GM21526 (cell line): Measurements from ENCODE around the gene YEATS2.
"Not testable (repeated sequence)": the region's sequence is repeated elsewhere in the genome, so short reads cannot be mapped to it uniquely, and the experiment has no call there.

ENCODE experiments used
- ATAC-seq: cut with Tn5 transposase; IDR thresholded peaks from one replicate; pipeline ENCODE4 v1.9.1; 2021; ENCODE audit warnings: moderate library complexity; ENCODE audit not compliant: unreplicated experiment, low FRiP score

The YEATS2 gene

DNA sequence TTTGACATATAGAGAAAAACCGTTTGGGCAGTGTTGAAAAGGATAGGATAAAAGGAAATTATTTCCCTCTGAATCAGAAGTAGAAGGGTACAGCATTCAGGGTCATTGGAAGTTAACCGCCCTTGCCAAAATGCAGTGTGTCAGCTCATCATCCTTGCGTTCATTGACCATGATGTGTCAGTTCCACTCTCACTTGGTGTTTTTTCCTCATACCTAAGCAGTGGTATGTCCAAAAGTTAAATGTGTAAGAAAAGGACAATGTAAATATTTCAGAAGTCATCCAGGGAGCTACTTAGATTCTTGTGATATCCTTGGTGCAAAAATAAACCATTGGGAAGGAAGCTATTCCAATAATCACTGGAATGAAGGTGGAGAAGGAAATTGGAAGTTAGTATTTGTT lies 77.0 kb downstream of the YEATS2 start:
- no peak for ATAC-seq

DNA sequence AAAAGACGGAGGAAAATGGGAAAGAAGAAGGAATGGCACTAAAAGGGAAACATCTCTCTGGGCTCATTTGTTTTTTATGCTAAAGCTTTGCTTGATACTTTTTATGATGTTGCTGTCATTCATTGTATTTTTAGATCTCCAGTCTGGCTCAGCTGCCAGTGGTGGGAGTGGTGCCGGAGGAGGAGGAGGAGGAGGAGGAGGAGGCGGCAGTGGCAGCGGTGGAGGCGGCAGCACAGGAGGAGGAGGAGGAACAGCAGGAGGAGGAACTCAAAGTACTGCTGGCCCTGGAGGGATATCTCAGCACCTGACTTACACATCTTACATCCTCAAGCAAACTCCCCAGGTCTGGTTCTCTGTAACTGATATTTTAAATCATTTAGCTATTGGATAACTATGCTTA lies 78.2 kb downstream of the YEATS2 start:
- no peak for ATAC-seq

DNA sequence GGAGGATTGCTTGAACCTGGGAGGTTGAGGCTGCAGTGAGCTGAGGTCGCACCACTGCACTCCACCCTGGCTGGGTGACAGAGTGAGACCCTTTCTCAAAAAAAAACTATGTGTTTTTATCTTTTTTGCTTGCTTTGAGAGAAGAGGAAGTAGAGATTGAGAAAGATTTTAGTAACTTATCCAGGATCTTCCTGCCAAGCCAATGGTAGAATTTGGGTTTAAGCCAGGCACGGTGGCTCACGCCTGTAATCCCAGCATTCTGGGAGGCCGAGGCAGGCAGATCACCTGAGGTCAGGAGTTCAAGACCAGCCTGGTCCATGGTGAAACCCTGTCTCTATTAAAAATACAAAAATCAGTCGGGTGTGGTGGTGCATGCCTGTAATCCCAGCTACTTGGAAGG lies 78.9 kb downstream of the YEATS2 start:
- not testable (repeated sequence) for ATAC-seq

DNA sequence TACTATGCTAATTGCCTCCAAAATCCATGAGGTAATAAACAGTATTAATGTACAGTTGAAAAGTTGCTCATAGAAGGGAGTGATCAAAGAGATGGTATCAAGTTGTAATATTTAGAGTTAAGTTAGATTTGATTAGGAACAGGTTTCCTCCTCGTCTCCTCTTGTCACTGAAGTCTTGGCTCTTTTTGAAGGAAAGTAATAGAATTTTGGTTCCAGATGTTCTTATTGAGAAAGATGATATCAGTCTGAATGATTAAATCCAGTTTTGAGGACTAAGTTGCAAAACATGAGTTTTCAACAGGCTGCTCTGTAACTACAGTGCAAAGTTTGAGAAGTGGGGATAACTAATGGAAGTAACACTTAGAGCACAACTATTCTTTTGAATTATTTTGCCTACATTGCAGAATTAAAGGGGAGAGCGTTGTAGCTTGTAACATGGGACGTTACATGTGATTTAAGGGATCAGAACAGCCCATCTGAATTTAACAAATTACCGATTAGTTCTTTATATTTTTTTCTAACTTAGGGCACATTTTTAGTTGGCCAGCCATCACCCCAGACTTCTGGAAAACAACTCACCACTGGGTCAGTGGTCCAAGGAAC lies 79.5 kb downstream of the YEATS2 start:
- ATAC-seq: no peak

DNA sequence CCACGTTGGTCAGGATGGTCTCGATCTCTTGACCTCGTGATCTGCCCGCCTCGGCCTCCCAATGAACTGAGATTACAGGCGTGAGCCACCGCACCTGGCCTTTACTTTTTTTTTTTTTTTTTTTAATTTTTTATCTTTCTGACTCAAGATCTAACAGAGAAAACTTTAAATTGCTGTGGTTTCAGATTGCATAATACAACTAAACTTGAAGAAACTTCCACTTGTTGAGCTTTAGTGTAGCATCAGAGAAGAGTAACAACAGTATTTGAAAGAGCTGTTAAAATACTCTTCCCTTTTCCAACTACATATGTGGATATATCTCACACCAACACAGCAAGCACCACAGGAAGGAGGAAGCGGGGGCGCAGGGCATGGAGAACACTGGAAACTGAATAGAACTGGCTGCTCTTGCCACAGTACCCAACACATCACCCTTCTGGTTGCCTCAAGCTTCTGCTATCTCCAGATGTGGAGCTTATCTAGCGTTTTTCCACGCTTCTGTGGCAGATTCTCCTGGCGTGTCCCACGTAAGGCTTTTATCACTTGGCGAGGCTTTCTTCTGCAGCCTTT lies 82.4 kb downstream of the YEATS2 start:
- no peak for ATAC-seq

GRCh38 chr3:183781246-183781645 lies 83.6 kb downstream of the YEATS2 start:
- ATAC-seq: no peak

GRCh38 chr3:183782576-183783276 lies 85.1 kb downstream of the YEATS2 start:
- ATAC-seq: no peak

DNA sequence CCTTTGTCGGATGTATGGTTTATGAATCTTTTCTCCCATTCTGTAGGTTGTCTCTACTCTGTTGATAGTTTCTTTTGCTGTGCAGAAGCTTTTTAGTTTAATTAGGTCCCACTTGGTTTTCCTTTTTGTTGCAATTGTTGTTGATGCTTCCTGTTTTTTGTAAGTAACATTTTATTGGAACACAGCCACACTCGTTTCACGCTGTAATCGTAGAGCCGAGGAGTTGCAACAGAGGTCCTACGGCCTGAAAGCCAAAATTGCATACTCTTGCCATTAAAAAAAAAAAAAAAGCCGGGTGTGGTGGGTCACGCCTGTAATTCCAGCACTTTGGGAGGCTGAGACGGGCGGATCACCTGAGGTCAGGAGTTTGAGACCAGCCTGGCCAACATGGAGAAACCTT lies 86.9 kb downstream of the YEATS2 start:
- ATAC-seq: not testable (repeated sequence)

- no peak for ATAC-seq
Measured at GRCh38 chr3:183789826-183790225, 92.2 kb downstream of the YEATS2 start.

GRCh38 chr3:183790700-183791099 lies 93.1 kb downstream of the YEATS2 start:
- ATAC-seq: no peak

DNA sequence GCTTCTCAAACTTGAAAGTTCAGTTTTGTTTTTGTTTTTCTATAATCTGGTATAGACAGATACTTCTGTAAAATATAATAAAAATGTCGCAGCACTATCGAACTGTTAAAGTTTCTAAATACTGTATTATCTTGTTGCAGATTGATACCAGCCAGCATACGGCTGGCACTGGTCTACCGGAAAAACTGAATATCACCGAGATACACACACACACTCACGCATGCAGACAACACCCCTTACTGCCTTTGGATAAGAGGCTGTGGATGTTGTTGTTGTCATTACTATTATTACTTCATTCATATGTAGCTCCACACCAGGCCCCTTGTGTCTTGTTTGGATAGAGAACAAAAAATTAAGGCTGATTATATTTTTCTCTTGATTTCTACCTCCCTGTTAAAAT lies 95.4 kb downstream of the YEATS2 start:
- no peak for ATAC-seq

GRCh38 chr3:183794452-183794851 lies 96.9 kb downstream of the YEATS2 start:
- ATAC-seq: no peak

DNA sequence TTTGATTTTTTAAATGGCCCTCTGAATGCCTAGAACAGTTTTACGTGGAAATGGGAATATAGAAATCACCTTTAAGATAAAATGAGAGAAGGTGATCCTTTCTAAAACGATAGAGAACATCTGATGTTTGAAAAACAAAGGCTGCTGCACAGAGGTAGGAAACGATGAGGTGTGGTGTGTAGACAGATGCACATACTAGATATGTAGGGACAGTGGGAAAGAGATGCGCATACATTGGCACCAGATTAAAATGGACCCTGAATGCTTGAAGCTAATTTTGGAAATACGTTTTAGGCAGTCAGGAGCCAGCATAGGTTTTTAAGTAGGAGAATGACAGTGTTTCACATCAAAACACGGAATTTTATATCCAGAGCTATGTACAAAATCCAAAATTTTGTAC lies 98.8 kb downstream of the YEATS2 start:
- no peak for ATAC-seq

DNA sequence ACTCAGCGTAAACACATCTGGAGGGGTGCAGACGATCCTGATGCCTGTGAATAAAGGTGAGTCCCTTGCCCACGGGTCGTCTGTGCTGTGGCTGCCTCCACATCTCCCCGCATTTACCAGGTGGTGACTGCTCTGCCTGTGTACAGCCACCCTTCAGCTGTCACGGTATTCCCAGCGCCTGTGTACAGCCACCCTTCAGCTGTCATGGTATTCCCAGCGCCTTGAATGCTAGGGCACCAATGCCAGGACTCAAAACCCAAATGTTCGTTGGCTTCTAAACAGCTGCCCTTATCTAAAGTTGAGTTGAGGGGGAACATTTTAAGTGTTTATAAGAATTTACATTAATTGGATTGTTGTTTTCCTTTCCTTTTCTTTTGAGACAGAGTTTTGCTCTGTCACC lies 100.4 kb downstream of the YEATS2 start:
- no peak for ATAC-seq

- no peak for ATAC-seq
Measured at GRCh38 chr3:183799461-183799860, 101.9 kb downstream of the YEATS2 start.

DNA sequence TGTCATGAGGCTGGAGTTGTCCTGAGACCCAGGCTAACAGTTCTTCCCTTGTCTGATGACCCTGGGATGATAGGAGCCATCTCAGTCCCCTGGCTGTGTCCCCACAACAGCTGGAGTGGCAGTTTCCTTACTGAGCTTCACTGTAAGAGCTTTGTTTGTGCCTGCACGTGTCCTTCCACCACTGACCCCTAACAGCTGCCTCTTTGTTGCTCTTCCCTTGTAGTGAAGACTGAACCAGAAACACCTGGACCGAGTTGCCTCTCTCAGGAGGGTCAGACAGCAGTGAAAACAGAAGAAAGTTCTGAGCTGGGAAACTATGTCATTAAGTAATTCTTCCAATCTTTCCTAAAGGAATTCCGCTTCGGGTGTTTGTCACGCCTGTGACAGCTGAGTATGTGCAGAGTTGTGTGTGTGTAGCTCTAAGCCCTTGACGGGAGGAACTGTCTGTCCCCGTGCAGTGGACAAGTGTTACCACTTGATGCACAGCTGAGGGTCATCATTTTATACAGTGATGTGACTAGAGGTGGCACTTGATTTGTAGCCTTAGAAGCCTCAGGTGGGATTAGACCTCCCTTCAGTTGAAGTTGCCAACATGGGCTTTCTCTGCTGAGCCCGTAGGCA lies 102.8 kb downstream of the YEATS2 start:
- ATAC-seq: no peak

DNA sequence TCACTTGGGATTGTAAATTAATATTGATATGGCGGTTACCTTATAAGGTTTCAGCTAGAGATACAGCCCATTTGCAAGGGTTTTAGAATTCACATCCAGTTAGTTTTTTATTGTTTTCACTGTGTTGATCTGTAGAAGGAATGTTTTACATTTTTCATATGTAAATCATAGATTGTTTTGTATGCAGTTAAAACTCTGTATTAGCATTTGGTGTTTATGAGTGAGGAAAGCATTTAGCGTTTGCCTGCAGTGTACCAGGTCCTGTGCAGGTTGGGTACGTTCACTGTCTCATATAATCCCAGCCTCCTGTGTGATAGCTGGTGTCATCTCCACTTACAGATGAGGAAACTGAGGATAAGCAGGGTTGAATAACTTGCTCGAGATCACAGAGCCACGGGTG lies 104.0 kb downstream of the YEATS2 start:
- no peak for ATAC-seq

DNA sequence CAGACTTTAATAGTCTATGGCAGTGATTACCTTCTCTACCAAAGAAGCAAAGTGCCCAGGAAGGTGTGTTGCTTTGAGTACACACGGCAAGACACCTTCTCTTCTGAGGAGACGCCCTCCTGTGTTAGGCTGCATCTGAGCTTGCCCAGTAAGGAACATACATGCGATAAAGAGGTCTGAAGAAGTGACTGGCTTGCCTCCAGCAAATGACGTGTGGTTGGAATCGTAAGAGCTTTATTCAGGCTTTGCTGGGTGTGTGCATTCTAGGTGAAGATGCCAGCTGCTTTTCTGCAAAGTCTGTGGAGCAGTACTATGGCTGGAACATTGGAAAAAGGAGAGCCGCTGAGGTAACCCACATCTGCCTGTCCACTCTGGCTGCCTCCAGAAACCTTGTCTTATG lies 105.4 kb downstream of the YEATS2 start:
- ATAC-seq: no peak

DNA sequence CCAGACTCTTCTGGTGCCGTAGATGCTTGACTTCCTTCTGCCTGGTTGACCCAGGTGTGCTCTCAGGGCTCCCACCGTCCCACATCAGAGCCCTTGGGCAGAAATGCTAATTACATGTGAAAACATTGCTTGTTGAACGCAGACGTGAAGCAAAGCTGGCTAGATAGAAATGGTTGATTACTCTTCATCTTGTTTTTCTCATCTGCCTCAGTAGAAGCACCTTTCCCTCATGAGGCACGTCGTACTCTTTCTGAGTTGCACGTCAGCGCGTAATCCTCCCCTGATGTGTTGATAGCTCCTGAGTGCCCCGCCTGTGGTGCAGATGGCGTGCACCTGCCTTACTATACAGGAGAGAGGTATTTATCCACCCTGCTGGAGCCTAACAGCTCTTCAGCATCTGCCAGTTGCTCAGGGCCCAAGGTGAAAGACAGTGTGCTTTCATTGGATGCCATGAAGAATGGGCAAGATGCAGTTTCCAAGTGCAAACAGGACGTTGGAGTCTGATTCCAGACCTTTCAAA lies 109.7 kb downstream of the YEATS2 start:
- ATAC-seq: no peak

DNA sequence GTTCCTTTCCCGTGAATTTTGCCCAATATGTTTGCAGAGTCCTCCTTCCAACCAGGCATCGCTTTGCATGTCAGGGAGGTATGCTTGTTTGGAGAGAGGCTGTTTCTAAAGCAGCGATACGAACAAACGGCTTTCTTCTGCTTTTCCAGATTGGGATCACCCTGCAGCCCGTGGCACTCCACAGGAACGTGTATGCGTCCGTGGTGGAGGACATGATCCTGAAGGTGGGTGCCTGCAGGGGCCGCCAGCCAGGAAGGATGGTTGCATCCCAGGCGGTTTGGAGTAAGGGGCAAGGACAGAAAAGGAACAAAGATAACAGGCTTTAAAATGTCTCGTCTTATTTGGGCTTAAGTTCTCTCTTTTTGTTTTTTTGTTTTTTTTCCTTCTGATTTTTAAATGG lies 110.3 kb downstream of the YEATS2 start:
- no peak for ATAC-seq

- ATAC-seq: no peak
Measured at GRCh38 chr3:183808355-183808754, 110.8 kb downstream of the YEATS2 start.

- no peak for ATAC-seq
Measured at GRCh38 chr3:183809270-183809669, 111.7 kb downstream of the YEATS2 start.
